GM18519 (cell line): Measurements from ENCODE around the gene ZBTB2.
A peak's percentile ranks its signal among the peaks of the same experiment; 100 is the strongest.

Source experiments
- ATAC-seq: cut with Tn5 transposase; IDR thresholded peaks from one replicate; pipeline ENCODE4 v1.9.1; 2021; ENCODE audit warnings: mild to moderate bottlenecking, moderate library complexity; ENCODE audit not compliant: unreplicated experiment, low FRiP score

Gene ZBTB2, protein sequence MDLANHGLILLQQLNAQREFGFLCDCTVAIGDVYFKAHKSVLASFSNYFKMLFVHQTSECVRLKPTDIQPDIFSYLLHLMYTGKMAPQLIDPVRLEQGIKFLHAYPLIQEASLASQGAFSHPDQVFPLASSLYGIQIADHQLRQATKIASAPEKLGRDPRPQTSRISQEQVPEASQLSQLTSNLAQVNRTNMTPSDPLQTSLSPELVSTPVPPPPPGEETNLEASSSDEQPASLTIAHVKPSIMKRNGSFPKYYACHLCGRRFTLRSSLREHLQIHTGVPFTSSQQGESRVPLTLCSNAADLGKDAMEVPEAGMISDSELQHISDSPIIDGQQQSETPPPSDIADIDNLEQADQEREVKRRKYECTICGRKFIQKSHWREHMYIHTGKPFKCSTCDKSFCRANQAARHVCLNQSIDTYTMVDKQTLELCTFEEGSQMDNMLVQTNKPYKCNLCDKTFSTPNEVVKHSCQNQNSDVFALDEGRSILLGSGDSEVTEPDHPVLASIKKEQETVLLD

DNA sequence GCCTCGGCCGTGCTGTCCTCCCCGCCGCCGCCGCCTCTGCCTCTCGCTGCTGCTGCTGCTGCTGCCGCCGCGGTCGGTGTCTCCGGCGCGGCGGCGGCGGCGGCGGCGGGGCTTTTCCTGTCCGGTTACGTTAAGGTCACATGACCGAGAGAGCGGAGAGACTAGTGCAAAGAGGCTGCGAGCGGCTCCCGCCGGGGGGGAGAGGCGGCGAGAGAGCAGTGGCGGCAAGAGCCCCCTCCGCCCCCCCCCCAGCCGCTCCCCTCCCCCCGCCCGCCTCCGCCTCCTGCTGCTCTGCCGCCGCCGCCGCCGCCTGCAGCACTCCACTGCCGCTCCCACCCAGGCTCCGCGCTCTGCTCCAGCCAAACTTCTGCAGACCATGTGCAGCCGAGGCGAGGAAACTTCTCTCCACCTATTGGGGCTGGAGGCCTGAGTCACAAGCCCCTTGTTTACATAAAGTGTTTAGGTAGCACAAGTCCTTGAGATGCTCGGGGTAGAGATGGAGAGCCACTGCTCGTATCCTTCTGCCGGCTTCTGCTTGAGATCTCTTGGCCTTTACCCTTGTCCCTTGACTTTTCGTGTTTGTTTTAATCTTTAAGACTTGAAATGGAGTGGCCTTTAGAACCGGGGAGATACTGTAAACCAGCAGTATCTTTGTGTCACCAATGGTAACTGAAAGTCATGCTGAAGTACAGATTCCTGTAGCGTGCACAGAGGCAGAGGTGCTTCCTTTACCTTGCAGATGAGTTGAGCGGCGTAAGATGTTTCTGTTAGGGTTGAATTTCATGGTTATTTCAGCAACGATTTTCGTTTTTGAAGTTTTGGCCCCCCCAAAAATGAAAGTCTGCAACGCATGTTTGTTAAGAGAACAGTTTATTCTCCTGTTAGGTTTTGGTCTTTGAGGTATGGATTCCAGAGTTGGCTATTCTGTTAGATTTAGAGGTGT lies at the start of gene ZBTB2:
ZBTB2 (minus strand) TSS at position 89 of the 943 bp plus-strand sequence. CDS start 17,922 bp downstream, outside the sequence.
- ATAC-seq = no peak

DNA sequence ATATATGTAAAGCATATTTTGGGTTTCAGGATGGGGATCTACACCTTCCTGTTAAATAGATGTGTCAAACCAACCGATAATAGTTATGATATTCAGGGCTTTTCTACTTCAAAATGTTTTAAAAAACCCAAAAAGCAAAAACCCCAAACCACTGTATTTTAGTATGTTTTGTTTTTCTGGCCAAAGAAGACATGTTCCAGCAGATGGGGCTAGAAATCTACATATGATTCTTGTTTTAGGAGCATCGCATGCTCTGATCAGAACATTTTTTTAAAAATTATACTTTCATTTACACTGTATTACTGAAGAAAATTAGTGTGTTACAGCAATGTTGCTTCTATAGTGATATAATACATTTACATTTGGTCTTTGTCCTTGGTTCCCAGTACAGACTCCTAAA lies 49.6 kb upstream of the ZBTB2 start:
- peak; percentile 27 for ATAC-seq

DNA sequence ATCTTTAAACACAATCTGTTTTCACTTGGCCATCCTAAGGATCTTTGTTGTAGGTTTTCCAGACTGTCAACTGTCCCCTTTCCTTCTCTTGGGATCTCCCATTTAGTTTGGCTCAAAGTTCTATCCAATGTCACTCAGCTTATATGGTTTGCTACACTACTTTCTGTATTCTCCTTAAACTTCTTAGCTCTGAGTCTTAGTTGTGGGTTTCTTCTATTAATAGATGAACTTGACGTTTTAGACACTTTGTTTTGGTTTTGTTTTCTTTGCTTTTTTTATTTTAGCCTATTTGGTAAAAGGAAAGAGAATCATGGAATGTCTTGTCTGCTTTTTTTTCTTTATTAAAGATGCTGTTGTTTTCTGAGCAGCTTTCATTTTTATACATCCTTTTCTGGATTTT lies 49.1 kb upstream of the ZBTB2 start:
- ATAC-seq = peak; percentile 48

DNA sequence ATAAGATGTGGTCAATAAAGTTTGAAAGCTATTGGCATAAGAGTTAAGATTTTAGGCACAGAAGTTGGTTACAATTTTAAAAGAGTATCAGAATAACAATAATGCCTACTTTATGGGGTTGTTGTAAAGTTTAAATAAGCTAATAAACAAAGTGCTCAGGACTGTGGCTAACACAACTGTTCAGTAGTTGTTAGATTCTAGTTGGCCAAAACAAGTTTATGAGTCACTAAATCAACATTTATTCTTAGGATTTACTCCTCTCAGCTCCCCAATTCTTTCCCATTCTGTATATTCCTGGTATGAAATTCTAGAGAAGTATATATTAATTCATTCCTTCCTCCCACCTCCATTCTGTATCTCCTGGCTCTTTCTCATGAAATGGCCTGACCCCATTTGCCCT lies 46.0 kb upstream of the ZBTB2 start:
- ATAC-seq = no peak

DNA sequence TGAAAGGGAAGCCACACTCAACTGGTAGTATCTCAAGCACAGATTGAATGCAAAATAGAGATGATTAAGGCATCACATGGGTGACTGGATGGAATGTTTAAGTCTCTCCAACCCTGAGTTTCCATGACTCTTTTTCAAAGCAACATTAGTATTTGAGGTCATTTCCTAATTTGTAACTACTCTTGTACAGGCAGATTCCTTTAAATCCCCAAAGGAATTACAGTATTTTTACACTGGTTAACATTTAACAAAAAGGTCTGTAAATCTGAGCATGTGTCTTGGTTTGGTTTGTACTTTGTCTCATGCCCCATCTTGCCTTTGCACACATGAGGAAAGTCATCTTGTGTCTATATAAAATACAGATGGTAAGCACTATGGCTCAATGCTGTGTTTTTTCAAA lies 45.4 kb upstream of the ZBTB2 start:
- no peak for ATAC-seq

DNA sequence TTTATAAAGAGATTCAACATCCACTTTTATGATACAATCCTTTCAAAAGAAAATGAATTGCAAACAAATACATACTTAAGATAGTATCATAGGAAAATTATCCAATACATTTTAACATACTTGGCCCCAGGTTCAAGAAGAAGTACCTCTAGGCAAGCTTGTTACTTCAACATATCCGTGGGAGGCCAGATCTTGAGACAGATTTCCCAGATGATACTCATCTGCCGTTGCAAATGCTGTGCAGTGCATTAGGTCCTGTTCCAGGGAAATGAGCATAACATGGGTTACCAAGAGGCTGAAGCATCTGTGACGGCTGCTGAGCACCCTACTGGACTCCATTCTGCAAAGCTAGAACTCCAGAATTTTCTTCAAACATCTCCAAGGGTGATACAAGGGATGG lies 44.9 kb upstream of the ZBTB2 start:
- no peak for ATAC-seq

DNA sequence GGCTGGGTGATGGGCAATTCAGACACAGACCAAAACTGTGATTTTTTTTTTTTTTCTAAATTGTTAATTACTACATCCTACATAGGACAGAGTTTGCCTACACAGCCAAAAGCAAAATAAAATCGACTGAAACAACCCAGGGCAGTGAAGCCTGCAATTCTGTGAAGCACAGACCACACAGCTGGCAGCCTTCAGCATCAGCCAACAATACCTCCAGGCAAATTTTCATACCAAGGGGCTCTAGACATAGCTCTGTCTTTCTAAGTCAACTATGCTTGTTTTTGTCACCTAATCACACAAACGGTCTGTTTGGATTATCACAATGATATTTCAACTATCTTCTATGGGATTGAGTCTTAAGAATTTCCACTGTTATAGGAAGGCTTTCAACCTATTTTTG lies 43.0 kb upstream of the ZBTB2 start:
- ATAC-seq = no peak

DNA sequence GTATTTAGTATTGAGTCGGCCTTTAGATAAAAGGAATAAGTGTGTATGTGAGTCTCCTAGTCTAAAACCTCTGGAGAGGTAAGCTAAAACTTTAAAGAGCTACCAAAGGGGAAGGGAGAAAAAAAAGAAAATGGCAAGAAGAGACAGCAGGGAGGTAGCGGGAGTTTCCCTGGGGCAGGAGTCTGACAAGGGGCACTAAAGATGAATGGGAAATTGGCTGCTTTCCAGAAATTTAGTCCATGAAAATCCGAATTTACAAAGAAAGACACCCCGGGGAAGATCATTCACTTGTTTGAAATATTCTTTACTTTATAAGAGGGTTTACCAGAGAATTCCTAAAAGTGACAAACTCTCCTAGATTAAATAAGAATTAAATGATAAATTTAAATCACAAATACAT lies 41.3 kb upstream of the ZBTB2 start:
- no peak for ATAC-seq

DNA sequence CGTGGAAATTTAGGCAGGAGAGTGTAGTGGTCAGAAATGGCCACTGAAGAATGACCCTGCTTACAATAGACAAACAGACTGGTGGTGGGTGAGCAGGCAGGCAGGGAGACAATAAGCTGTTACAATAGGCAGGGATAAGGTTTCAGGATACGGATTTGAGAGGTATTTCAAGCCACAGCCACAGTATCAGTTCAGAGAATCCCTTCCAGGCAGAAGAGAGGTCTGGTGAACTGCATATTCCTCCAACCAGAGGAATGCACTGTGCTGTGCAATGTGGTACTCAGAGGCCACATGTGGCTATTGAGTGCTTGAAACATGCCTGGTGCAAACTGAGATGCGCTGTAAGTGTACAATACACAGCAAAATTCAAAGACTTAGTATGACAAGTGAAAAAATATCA lies 40.0 kb upstream of the ZBTB2 start:
- no peak for ATAC-seq

DNA sequence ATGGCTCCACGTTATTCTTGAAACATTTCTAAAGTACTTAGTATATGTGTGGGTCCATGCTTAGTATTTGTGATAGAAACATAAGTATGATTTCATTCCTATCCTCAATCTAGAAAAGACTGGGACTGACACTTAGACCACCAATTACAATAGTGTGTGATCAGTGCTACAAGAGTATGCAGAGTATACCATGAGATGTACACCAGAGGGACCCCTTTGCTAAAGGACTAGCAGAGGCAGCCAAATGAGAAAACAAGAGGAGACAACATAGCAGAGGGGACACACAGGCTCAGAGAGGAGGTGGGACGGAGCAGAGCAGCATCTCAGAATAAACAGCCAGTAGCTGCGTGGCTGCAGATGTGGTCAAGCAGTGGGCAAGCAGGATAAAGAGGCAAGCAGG lies 39.5 kb upstream of the ZBTB2 start:
- ATAC-seq = no peak

DNA sequence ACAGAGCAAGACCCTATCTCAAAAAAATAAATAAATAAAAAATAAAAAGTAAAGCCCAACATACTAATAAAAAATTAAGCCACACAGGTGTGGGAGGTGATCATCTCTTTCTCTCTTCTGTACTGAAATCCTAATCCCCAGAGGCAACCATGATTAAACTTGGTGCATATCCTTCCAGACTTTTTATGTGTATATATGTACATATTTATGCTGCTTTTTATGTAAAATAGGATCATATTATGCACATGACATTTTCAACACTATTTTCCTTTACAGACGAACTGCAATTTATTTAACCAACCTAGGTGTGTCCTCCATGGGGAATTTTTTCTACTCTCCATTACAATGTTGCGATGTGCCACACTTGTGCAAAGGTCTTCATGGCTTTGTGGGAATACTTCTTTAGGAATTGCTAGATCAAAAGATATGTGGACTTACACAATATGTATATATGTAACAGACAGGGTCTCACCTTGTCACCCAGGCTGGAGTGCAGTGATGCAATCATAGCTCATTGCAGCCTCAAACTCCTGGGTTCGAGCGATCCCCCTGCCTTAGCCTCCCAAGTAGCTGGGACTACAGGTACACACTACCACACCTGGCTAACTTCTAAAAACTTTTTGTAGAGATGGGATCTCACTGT lies 36.9 kb upstream of the ZBTB2 start:
- ATAC-seq = no peak

DNA sequence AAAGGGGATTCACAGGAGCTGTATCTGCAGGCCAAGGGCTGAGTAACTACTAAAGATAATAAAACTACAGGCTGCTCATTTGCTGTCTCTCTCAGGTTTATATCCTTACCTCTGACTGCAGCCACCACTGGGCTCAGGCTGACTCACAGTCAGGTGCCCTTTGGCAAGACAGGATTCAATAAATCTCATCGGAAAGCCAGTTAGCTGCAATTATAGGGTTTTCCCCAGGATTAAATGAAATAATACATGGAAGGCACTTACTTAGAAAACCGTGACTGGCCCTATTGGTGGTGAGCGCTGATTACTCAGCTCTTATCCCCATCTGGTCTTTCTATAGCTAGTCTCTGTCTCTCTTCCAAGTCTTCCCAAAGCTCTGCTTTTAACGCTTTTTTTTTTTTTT lies 34.2 kb upstream of the ZBTB2 start:
- ATAC-seq = no peak

DNA sequence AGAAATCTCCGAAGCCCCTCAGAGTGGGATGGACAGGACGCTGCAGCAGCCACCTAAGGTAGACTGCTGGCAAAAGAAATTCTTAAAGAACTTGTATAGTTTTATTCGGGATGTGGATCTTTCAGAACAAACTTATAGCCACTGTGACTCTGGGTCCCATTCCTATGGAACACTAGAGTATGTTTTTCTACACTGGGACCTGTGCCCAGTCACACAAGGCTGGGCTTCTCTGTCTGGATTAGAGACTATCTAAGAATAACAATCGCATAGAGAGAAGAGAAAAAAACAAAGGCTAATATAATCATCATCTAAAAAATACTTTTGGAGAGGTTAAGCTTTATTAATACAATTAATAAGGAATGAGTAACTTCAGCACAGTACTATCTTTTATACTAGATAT lies 31.6 kb upstream of the ZBTB2 start:
- no peak for ATAC-seq

DNA sequence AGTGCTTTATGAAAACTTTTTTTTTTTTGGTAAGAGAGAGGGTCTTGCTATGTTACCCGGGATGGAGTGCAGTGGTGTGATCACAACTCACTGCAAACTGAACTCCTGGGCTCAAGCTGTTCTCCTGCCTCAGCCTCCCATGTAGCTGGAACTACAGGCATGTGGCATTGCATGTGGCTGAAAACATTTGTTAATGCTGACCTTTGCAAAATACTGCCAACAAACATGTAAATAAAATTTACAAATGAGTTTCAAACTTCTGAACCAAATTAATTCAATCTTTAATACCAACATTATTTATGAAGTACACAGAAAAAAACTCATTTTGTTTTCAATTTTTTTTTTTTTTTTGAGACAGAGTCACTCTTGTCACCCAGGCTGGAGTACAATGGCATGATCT lies 26.1 kb upstream of the ZBTB2 start:
- ATAC-seq = no peak

DNA sequence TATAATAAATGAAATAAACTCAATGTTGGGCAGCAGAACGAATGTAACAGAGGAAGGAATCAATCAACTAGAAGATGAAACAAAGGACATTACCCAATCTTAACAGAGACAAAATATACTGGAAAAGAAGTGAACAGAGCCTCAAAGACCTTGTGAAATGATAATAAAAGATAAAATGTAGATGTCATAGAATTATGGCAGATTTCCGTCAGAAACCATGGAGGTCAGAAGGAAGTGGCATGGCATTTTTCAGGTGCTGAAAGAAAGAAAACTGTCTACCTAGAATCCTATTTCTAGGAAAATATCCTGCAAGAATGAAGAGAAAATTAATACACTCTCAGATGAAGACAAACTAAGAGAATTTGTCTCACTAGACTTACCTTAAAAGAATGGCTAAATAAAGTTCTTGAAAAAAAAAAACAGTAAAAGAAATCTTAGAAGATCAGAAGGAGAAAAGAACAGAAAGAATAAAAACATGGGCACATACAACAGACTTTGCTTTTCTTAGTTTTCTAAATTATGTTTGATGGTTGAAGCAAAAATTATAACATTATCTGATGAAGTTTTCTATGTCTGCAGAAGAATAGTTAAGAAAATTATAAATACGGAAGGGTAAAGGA lies 23.4 kb upstream of the ZBTB2 start:
- no peak for ATAC-seq

DNA sequence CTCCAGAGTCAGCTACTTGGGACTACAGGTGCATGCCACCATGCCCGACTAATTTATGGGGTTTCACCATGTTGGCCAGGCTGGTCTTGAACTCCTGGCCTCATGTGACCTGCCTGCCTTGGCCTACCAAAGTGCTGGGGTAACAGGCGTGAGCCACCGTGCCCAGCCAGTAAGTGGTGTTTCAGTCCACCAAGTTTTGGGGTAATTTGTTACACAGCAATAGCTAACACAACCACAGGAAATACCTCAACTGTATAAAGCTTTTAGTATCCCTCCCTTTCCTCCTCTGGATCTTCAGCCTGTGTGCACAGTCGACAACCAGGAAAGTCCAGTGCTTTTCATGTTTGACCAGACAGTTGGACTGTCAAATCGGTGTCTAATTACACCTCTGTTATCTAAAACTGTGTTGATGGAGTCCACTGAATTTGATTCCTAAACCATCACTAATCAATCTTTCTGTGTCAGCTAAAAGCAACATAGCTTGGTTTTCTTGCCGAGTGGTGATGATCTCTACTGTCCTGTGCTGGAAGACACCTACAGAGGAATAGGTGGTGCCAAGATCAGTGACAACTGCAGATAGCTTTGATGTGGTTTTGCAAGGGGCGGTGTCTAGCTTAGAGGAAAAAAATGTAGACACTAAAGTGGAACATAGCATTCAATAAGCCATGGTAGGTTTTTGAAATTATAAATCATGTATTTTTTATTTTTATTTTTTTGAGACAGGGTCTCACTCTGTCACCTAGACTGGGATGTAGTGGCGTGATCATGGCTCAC lies 22.2 kb upstream of the ZBTB2 start:
- ATAC-seq = no peak

DNA sequence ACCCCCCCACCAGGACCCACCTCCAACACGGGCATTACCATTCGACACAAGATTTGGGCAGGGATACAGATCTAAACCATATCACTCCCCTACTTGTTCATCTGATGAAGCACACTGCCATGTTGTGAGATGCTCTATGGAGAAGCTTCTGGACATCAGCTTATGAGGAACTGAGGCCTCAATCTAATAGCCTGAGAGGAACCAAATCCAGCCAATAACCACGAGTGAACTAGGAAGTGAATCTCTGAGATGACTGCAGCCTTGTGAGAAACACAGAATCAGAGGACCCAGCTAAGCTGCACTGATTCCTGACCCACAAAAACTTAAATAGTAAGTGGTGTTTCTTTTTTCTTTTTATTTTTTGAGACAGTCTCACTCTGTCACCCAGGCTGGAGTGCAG lies 21.6 kb upstream of the ZBTB2 start:
- no peak for ATAC-seq

DNA sequence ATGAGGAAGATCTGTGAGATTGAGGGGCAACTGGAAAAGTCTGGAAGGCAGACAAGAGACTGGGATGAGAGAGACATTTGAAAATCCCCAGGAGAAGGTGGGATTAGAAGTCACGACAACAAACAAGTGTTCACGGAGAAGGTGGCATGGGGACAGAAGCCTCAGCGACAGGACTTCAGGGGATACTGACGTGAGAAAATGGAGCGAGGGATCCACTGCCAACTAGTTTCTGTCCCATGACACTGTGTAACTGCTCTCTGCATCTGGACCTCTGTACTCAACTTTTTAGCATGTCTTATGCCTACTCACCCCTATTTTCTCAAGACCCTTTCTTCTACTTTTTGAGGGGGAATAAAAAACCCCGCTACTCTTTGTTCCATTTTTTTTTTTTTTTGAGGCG lies 18.3 kb upstream of the ZBTB2 start:
- no peak for ATAC-seq

DNA sequence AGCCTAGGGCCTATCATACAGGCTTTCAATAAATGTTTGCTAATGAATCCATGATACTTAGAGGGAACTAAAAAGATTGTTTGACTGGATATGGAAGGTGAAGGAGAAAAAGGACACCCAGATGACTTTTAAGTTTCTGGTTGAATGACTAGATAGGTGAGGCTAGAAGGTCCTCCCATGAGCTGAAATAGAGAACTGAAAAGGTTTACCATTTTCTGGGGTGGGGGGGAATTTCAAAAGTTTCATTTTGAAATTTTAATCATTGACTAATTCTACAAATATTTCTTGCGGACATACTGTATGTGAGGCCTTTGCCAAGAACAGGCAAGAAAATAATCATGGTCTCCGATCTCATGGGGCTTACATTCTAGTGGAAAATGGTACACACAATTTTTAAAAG lies 17.9 kb upstream of the ZBTB2 start:
- no peak for ATAC-seq

DNA sequence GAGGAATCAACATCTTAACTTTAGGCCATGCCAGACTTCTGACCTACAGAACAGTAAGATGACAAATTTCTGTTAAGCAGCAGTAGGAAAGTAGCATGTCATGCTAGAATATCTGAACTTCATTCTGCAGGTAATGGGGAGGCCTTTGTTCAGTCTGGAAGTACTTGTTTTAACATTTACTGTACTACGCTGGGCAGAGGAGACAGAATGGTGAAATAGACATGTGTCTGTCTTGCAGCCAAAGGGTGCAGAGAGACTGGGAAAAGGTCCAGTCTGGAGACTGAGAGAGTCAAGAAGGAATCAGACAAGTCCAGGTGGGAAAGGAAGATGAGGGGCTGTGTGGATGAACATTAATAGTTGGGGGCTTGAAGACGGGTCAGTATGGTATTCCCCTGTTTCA lies 17.5 kb upstream of the ZBTB2 start:
- ATAC-seq = no peak
